Fibroblast of mammary gland (primary cell): ENCODE measurements around the gene ST8SIA5.
A peak's percentile ranks its signal among the peaks of the same experiment; 100 is the strongest.

Experiments used
- DNase-seq: peaks from one replicate; pipeline ENCODE4 v3.0.0-alpha.2; 2010; ENCODE audit warnings: low read depth
- H3K4me3 ChIP-seq: 2 replicates; pipeline ENCODE4 v1.5.1; 2011; ENCODE audit warnings: low read depth, mild to moderate bottlenecking, low read length, moderate library complexity; ENCODE audit not compliant: control insufficient read depth
- CTCF ChIP-seq: conservative IDR thresholded peaks from 2 replicates; pipeline ENCODE4 v1.5.1; 2011; ENCODE audit warnings: low read depth, low read length, inconsistent platforms; ENCODE audit not compliant: control insufficient read depth, insufficient read depth

Gene ST8SIA5

GRCh38 chr18:46722051-46722450 lies 34.8 kb downstream of the ST8SIA5 start:
- DNase-seq, result no peak
- no peak for TF ChIP-seq CTCF
- H3K4me3 ChIP-seq, result no peak overlapping the region

- no peak for TF ChIP-seq CTCF
- no peak overlapping the region for H3K4me3 ChIP-seq
- no peak for DNase-seq
Measured at GRCh38 chr18:46721331-46721730, 35.5 kb downstream of the ST8SIA5 start.

GRCh38 chr18:46720521-46720920 lies 36.3 kb downstream of the ST8SIA5 start:
- no peak for DNase-seq
- no peak for TF ChIP-seq CTCF

GRCh38 chr18:46720092-46720491 lies 36.8 kb downstream of the ST8SIA5 start:
- no peak for TF ChIP-seq CTCF
- no peak overlapping the region for H3K4me3 ChIP-seq
- DNase-seq, result no peak

More at GRCh38 chr18:46720521-46720920, 36.3 kb downstream of the ST8SIA5 start:
- no peak overlapping the region for H3K4me3 ChIP-seq

GRCh38 chr18:46719388-46719787 lies 37.5 kb downstream of the ST8SIA5 start:
- DNase-seq, result peak; percentile 9

GRCh38 chr18:46718501-46719341 lies 38.1 kb downstream of the ST8SIA5 start:
- no peak overlapping the region for H3K4me3 ChIP-seq
- peak; percentile 91 for DNase-seq
- TF ChIP-seq CTCF, result no peak

More at GRCh38 chr18:46719388-46719787, 37.5 kb downstream of the ST8SIA5 start:
- H3K4me3 ChIP-seq, result no peak overlapping the region
- no peak for TF ChIP-seq CTCF
